Aorta (tissue), 5 donors: ENCODE measurements around the gene IQGAP2. TPM values are rescaled to one million over a fixed set of nuclear protein-coding genes. Genes with fewer than 3 reads are reported as not detected.
A peak's percentile ranks its signal among the peaks of the same experiment; 100 is the strongest.

ENCODE experiments used
- ATAC-seq: fragments of 200-7000 bp; cut with Tn5 transposase; one replicate; pipeline ENCODE4 v1.9.1; 2022; ENCODE audit warnings: moderate library complexity; ENCODE audit not compliant: low FRiP score
- DNase-seq, 2 donors: peaks; one replicate each; pipeline ENCODE4 v3.0.0-alpha.2; 2020
- H3K27ac ChIP-seq, 2 donors: one replicate each; pipeline ENCODE4 v1.5.1; 2013; ENCODE audit warnings: low read length in 2 of 2, mild to moderate bottlenecking in 2 of 2, moderate library complexity in 2 of 2, control low read depth in 1 of 2, inconsistent platforms in 1 of 2, low read depth in 1 of 2
- H3K27me3 ChIP-seq, 2 donors: one replicate each; pipeline ENCODE4 v1.6.1; 2013; ENCODE audit warnings: control low read depth in 1 of 2, low read length in 1 of 2, mild to moderate bottlenecking in 1 of 2, moderate library complexity in 1 of 2; ENCODE audit not compliant: insufficient read depth in 2 of 2, control insufficient read depth in 1 of 2
- H3K36me3 ChIP-seq, 2 donors: one replicate each; pipeline ENCODE4 v1.6.1; 2013; ENCODE audit warnings: control low read depth in 1 of 2, low read length in 1 of 2, mild to moderate bottlenecking in 1 of 2; ENCODE audit not compliant: insufficient read depth in 2 of 2, control insufficient read depth in 1 of 2
- H3K4me1 ChIP-seq, 2 donors: one replicate each; pipeline ENCODE4 v1.6.1; 2013; ENCODE audit warnings: low read length in 2 of 2, control low read depth in 1 of 2, mild to moderate bottlenecking in 1 of 2, moderate library complexity in 1 of 2; ENCODE audit not compliant: insufficient read depth in 2 of 2, control insufficient read depth in 1 of 2
- H3K4me3 ChIP-seq, 2 donors: one replicate each; pipeline ENCODE4 v1.5.1; 2013; ENCODE audit warnings: low read length in 2 of 2, control low read depth in 1 of 2, mild to moderate bottlenecking in 1 of 2
- H3K9me3 ChIP-seq: one replicate; pipeline ENCODE4 v1.6.1; 2013; ENCODE audit warnings: mild to moderate bottlenecking, low read length; ENCODE audit not compliant: control insufficient read depth
- WGBS, 2 donors: extraction: QIAGEN DNeasy Blood & Tissue Kit; methylation state at CpG; one replicate each; pipeline ENCODE4 v1.1.7; 2013; 5-methylcytosine and 5-hydroxymethylcytosine counted together
- intact Hi-C, 2 donors: fragments of 100-400 bp; cut with DNase I; formaldehyde crosslinking; loops; one replicate each; pipeline versions ENCODE4 v1.14.2 to v1.15.0; 2022
- polyA plus RNA-seq, 2 donors: library from polyadenylated mRNA; stranded (reverse); fragments of 200-250 nt; gene quantifications; one replicate each; pipeline ENCODE4 v1.2.3, GENCODE V29; 2013
- total RNA-seq, 2 donors: library from RNA; stranded (reverse); fragmentation: NEBNext Ultra II Directional; extraction: Animal tissue kit (Norgen Biotek cat#: 25700); gene quantifications; one replicate each; pipeline ENCODE4 v1.2.1, GENCODE V29; 2021
- donor health status: healthy with polysubstance abuse.
- donor health status: Bipolar disorder and iron deficiency.
- donor health status: DM: no; HTN: no; CAD: no.
- donor health status: DM: no; HTN: no; CAD: no.
- donor health status: DM: yes; HTN: yes; CAD: no.

The IQGAP2 gene
- total and polyA plus RNA-seq, 4 donors = 2.6 to 40.2 (median 20.4) TPM

GRCh38 chr5:76389513-76390154, 13.5 kb upstream of the IQGAP2 start:
- intact Hi-C loops = no loop called here
- no peaks in the 10 kb centered on the region for H3K27me3 ChIP-seq
- no peaks in the 10 kb centered on the region for H3K4me1 ChIP-seq
- 49 to 59% methylated on average over 13 of the region's 13 CpGs for WGBS, 2 donors
- ATAC-seq = no peak
- no peak overlapping the region for H3K27ac ChIP-seq
- no peak for DNase-seq
- no peak overlapping the region for H3K4me3 ChIP-seq
- no peaks in the 10 kb centered on the region for H3K9me3 ChIP-seq
- H3K36me3 ChIP-seq = no peaks in the 10 kb centered on the region

DNA sequence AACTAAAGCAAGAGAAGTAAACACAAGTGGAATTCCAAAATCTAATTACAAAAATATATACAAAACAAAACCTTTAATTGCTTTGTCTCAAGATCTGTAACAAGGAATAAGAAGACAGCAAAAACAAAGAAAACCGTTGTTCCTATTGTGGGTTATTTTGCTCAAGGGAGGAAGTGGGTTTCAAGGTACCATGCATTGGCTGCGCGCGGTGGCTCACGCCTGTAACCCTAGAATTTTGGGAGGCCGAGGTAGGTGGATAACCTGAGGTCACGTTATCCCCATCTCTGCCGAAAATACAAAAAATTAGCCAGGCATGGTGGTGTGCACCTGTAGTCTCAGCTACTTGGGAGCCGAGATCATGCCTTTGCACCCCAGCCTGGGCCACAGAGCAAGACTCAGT, 12.1 kb upstream of the IQGAP2 start:
- WGBS, 2 donors = 96% methylated on average over 9 of the region's 9 CpGs
- no peaks in the 10 kb centered on the region for H3K9me3 ChIP-seq
- no peak overlapping the region for H3K4me3 ChIP-seq
- H3K36me3 ChIP-seq = no peaks in the 10 kb centered on the region
- DNase-seq (no peak), ATAC-seq (no peak)
- no peaks in the 10 kb centered on the region for H3K4me1 ChIP-seq
- intact Hi-C loops = no loop called here
- H3K27ac ChIP-seq = no peak overlapping the region
- no peaks in the 10 kb centered on the region for H3K27me3 ChIP-seq

DNA sequence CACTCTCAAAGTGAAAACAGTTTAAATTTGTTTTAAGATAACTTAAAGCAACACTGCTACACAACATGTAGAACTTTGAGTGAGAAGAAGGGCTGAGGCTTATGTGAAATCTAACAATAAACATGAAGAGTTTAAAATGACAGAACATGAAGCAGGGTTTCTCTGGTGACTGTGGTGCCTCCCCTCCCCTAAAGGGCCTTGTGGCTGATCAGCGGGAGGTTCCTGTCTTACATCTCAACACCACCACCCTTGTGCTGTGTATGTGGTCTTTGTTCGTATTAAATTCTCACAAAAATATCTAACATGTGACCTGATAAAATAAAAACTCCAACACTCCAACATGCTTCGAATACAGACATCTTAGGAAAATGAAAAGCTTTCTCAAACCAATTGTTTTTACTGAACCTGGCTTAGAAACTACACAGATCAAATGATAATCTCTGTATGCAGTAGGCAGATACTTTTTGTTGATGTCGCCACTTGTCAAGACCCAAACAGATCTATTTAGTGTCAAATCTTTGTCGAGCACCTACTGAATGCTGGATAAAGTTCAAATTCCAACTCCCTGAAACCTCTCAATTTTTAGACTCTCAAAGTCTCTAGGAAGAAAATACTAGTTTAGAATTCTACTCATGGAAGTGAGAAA, 9.9 kb upstream of the IQGAP2 start:
- ATAC-seq = no peak
- Histone ChIP-seq H3K27ac (no peak overlapping the region), H3K9me3 (no peaks in the 10 kb centered on the region), H3K36me3 (no peaks in the 10 kb centered on the region), H3K4me3 (no peak overlapping the region), H3K27me3 (no peaks in the 10 kb centered on the region), H3K4me1 (no peaks in the 10 kb centered on the region)
- DNase-seq = no peak
- WGBS, 2 donors = 81 to 83% methylated on average over 5 of the region's 5 CpGs
- intact Hi-C loops = no loop called here

GRCh38 chr5:76397200-76397599, 5.9 kb upstream of the IQGAP2 start:
- Histone ChIP-seq H3K27ac (no peak overlapping the region), H3K27me3 (no peaks in the 10 kb centered on the region), H3K9me3 (no peaks in the 10 kb centered on the region), H3K4me3 (no peak overlapping the region), H3K36me3 (no peaks in the 10 kb centered on the region), H3K4me1 (no peaks in the 10 kb centered on the region)
- WGBS, 2 donors = 91 to 95% methylated on average over 2 of the region's 2 CpGs
- intact Hi-C loops = no loop called here
- no peak for ATAC-seq
- no peak for DNase-seq

GRCh38 chr5:76399268-76399667, 3.8 kb upstream of the IQGAP2 start:
- intact Hi-C loops = no loop called here
- DNase-seq = no peak
- H3K9me3 ChIP-seq = no peaks in the 10 kb centered on the region
- no peak overlapping the region for H3K4me3 ChIP-seq
- no peaks in the 10 kb centered on the region for H3K36me3 ChIP-seq
- 89% methylated on average over 2 of the region's 2 CpGs for WGBS, 2 donors
- no peak overlapping the region for H3K27ac ChIP-seq
- no peaks in the 10 kb centered on the region for H3K4me1 ChIP-seq
- ATAC-seq = no peak
- no peaks in the 10 kb centered on the region for H3K27me3 ChIP-seq

DNA sequence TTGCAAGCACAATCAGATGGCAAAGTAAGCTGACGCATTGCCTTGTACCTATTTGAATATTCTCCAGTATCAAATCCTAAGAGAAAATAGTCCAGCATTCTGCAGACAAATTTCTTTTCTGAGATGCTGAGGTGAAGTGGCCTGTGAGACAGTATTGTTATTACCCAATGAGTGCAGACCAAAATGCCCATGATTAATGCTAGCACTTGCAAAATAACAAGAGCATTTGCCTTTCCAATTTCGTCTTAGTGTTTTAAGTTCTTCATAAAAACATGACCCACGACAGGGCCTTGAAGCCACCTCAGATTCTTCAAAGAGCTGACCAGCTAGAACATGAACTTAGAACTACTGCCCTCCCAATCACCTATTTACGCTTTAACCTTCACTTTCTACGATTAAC, 2.6 kb upstream of the IQGAP2 start:
- WGBS, 2 donors = 68 to 82% methylated on average over 5 of the region's 5 CpGs
- DNase-seq (no peak), ATAC-seq (no peak)
- no peaks in the 10 kb centered on the region for H3K27me3 ChIP-seq
- no peak overlapping the region for H3K27ac ChIP-seq
- H3K36me3 ChIP-seq = no peaks in the 10 kb centered on the region
- no peaks in the 10 kb centered on the region for H3K9me3 ChIP-seq
- H3K4me1 ChIP-seq = no peaks in the 10 kb centered on the region
- intact Hi-C loops = no loop called here
- no peak overlapping the region for H3K4me3 ChIP-seq

- WGBS, 2 donors = 26 to 36% methylated on average over 11 of the region's 11 CpGs
- DNase-seq (no peak), ATAC-seq (no peak)
- H3K4me3 ChIP-seq = no peak overlapping the region
- no peaks in the 10 kb centered on the region for H3K4me1 ChIP-seq
- intact Hi-C loops = no loop called here
- no peaks in the 10 kb centered on the region for H3K36me3 ChIP-seq
- H3K9me3 ChIP-seq = no peaks in the 10 kb centered on the region
- H3K27me3 ChIP-seq = no peaks in the 10 kb centered on the region
- no peak overlapping the region for H3K27ac ChIP-seq
These were observed 1.3 kb upstream of the IQGAP2 start for GRCh38 chr5:76401801-76402250.

- peak; percentile 65 for ATAC-seq
- intact Hi-C loops = no loop called here
- no peak overlapping the region for H3K27ac ChIP-seq
These were observed 717 bp upstream of the IQGAP2 start for GRCh38 chr5:76402251-76402885.

DNA sequence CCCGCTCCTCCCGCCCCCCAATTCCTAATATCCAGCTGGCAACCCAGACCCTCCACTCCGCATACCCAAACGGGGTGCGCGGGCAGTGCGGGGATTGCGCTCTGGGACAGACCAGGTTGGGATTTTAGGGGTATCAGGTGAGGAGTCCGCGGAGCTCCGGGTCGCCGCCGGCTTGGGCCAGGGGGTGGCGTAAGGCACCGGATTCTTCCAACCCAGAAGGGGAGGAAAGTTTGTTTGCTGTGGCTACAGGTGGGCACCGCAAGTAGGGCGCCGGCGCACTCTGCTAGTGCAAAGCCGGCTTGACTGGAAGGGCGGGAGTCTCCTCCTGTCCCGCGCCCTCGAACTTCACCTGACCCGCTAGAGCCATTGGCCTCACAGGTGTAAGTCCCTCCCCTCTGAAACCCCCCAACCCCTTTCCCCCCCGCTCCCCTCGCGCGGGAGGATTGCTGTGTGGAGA, 709 bp downstream of the IQGAP2 start:
- intact Hi-C loops = no loop called here
- Histone ChIP-seq H3K27ac (no peak overlapping the region), H3K27me3 (no peaks in the 10 kb centered on the region), H3K4me1 (no peaks in the 10 kb centered on the region), H3K36me3 (no peaks in the 10 kb centered on the region), H3K9me3 (no peaks in the 10 kb centered on the region), H3K4me3 (peak overlapping the region in 1 of 2 donors; percentile 84)
- peak; percentile 63 to 79 for DNase-seq
- WGBS, 2 donors = 1 to 3% methylated on average over 27 to 30 of the region's 30 CpGs
- ATAC-seq = peak; percentile 23

More at GRCh38 chr5:76402251-76402885, 717 bp upstream of the IQGAP2 start:
- H3K9me3 ChIP-seq = no peaks in the 10 kb centered on the region
- peak in 1 of 2 donors; percentile 64 for DNase-seq
- peak overlapping the region; percentile 38 to 84 for H3K4me3 ChIP-seq
- H3K36me3 ChIP-seq = no peaks in the 10 kb centered on the region
- H3K4me1 ChIP-seq = no peaks in the 10 kb centered on the region
- no peaks in the 10 kb centered on the region for H3K27me3 ChIP-seq
- 1 to 2% methylated on average over 25 of the region's 25 CpGs for WGBS, 2 donors
